ENCODE results near the gene GOLPH3L.
"Not testable (repeated sequence)": the region's sequence is repeated elsewhere in the genome, so short reads cannot be mapped to it uniquely, and the experiment has no call there.

The GOLPH3L gene

DNA sequence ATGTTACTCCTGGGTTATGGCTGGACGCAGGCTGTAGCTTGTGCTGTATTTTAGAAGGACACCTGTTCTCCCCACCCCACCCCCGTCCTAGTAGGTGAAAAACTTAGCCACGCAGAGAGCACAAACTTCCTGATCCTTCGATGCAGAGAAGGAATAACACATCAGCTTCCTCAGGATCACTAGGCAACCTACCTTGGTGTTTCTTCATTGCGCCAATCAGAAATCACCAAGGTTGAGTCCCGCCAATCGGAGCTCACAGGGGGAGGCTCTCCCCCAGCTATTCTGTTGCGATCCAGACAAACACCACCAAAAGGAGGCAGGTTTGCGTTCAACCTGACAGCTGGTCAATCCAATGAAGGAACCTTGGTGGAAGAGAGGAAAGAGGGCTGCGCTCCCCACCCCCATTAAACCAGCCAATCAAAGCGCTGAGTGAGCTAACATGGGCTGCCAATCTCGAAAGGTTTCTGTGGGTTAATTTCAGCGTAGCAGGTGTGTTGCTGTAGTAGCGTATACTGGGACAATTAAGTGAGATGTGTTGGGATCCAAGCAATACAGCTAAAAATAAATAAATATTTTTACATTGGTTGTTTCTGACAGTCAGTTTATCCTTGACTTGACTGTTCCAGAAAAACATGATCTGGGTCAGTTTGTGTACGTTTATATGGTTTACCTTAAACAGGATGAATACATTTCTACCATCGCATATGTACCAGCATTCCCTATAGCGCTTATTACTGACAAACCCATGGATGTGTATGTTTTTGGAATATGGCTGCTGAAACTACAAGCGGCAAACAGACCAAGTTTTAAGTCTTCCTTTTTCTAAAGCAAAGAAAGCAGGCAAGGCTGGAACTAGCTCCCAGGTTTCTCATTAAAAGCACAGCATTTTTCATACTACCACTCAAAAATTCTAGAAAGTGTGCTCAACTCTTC, at the start of gene GOLPH3L:
GOLPH3L (minus strand) TSS at position 160 of the 933 bp plus-strand sequence. CDS start 2,316 bp downstream, outside the sequence.
- peak within 1 kb of the TSS; percentile 63 to 66 for H3K4me3 ChIP-seq (replicated peaks in 1 of 2; ENCODE audit: low read depth in 2 of 2, low read length in 2 of 2)
- peak; percentile 99 for DNase-seq (ENCODE audit: low read depth in 2 of 2)
- TF ChIP-seq, protein P1, sequence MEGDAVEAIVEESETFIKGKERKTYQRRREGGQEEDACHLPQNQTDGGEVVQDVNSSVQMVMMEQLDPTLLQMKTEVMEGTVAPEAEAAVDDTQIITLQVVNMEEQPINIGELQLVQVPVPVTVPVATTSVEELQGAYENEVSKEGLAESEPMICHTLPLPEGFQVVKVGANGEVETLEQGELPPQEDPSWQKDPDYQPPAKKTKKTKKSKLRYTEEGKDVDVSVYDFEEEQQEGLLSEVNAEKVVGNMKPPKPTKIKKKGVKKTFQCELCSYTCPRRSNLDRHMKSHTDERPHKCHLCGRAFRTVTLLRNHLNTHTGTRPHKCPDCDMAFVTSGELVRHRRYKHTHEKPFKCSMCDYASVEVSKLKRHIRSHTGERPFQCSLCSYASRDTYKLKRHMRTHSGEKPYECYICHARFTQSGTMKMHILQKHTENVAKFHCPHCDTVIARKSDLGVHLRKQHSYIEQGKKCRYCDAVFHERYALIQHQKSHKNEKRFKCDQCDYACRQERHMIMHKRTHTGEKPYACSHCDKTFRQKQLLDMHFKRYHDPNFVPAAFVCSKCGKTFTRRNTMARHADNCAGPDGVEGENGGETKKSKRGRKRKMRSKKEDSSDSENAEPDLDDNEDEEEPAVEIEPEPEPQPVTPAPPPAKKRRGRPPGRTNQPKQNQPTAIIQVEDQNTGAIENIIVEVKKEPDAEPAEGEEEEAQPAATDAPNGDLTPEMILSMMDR (IDR thresholded peaks at IDR 0.05; ENCODE audit: low read depth, low read length) = peak; percentile 16

GRCh38 chr1:150730130-150730721, 33.3 kb upstream of the GOLPH3L start:
- TF ChIP-seq, protein P1 (IDR thresholded peaks at IDR 0.05; ENCODE audit: low read depth, low read length) = no peak
- DNase-seq (ENCODE audit: low read depth in 2 of 2) = no peak
- H3K4me3 ChIP-seq (replicated peaks in 1 of 2; ENCODE audit: low read depth in 2 of 2, low read length in 2 of 2) = no peak overlapping the region

- DNase-seq (ENCODE audit: low read depth in 2 of 2) = peak in 1 of 2 donors; percentile 18
- H3K4me3 ChIP-seq (replicated peaks in 1 of 2; ENCODE audit: low read depth in 2 of 2, low read length in 2 of 2) = no peak overlapping the region
- TF ChIP-seq, protein P1 (IDR thresholded peaks at IDR 0.05; ENCODE audit: low read depth, low read length) = no peak
These were observed 27.4 kb upstream of the GOLPH3L start for GRCh38 chr1:150724336-150724735.

GRCh38 chr1:150720703-150721102, 23.7 kb upstream of the GOLPH3L start, which contains the start of gene HORMAD1:
Gene HORMAD1 (minus strand): TSS chr1:150720895. CDS start chr1:150719505, 1,390 bp downstream.
- TF ChIP-seq, protein P1 (IDR thresholded peaks at IDR 0.05; ENCODE audit: low read depth, low read length) = no peak
- no peak for DNase-seq (ENCODE audit: low read depth in 2 of 2)
- H3K4me3 ChIP-seq (replicated peaks in 1 of 2; ENCODE audit: low read depth in 2 of 2, low read length in 2 of 2) = no peak within 1 kb of the TSS

GRCh38 chr1:150720098-150720497, 23.1 kb upstream of the GOLPH3L start:
- no peak for DNase-seq (ENCODE audit: low read depth in 2 of 2)
- TF ChIP-seq, protein P1 (IDR thresholded peaks at IDR 0.05; ENCODE audit: low read depth, low read length) = no peak
- no peak overlapping the region for H3K4me3 ChIP-seq (replicated peaks in 1 of 2; ENCODE audit: low read depth in 2 of 2, low read length in 2 of 2)

GRCh38 chr1:150718225-150718891, 21.4 kb upstream of the GOLPH3L start:
- no peak for DNase-seq (ENCODE audit: low read depth in 2 of 2)
- H3K4me3 ChIP-seq (replicated peaks in 1 of 2; ENCODE audit: low read depth in 2 of 2, low read length in 2 of 2) = no peak overlapping the region
- TF ChIP-seq, protein P1 (IDR thresholded peaks at IDR 0.05; ENCODE audit: low read depth, low read length) = no peak

DNA sequence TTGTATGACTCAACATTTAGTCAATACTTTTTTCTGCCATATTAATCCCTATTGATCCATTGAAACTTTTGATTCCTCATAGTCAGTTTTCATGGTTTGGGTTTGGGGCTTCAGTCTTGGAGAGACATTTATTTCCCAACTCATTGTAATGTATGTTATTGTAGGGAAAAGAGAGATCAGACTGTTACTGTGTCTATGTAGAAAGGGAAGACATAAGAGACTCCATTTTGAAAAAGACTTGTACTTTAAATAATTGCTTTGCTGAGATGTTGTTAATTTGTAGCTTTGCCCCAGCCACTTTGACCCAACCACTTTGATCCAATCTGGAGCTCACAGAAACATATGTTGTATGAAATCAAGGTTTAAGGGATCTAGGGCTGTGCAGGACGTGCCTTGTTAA, 12.1 kb upstream of the GOLPH3L start:
- not testable (repeated sequence) for H3K4me3 ChIP-seq (replicated peaks in 1 of 2; ENCODE audit: low read depth in 2 of 2, low read length in 2 of 2); DNase-seq (ENCODE audit: low read depth in 2 of 2)

Measured in cardiac fibroblast (primary cell).